ENCODE measurements around the gene NXPH4. TPM values are rescaled to one million over a fixed set of nuclear protein-coding genes. Genes with fewer than 3 reads are reported as not detected.

NXPH4 gene
- polyA plus RNA-seq, 1 donor = 4.2 TPM

DNA sequence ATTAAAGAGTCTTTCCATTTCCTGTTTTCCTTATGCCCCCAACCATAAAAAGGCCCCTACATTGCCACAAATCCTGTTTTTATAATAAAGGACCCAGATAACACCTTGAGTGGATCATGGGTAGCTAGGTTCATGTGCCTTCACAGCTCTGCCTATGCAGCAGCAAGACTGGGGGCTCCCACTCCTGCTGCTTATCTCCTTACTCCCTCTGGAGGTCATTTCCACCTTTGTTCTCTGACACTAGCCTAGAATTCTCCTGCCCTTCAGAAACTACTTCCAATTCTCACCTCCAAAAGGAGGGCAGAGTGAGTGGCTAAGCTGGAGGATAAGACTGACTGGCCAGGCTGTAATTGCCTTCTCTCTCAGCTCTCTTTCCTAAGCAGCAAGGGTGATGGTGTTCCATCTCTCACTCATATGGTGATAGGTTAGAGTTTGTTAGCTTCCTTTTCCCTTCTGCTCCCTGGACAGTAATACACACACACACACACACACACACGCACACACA lies 54.4 kb downstream of the NXPH4 start:
- no peak for DNase-seq

DNA sequence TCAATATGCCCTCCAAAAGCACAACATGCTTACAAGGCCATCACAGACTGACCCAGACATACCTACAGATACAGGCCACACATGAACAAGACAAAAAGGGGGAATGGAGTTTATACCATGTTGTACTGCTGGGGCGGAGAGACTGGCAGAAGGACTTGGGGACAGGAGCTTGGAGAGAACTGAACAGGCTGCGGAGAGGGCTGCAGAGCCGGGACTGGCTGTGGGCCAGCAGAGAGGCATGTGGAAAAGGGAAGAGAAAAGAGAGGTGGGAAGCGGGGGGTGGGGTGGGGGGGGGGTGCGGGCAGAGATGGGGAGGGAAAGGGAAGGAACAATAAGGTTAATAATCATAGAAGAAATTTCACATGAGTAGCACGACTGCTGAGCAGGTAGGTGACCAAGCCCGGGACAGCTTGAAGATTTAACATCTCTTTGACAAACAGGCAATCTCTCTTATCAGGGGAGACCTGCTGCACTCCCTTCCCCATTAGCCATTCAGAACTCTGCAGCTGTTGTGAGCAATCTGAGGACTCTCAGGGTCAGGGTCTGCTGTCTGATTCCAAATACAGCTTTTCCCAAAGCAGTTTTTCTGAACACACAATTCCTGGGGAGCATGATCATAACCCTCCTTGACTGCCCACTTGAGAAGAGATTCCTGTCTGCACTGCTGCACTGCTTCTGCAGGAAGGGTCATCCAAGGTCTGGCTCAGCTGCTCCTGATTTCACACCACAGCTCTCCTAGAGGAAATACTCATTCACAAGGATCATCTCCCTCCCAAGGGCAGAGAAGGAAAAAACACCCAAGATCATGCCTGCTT lies 56.0 kb downstream of the NXPH4 start:
- no peak for DNase-seq

DNA sequence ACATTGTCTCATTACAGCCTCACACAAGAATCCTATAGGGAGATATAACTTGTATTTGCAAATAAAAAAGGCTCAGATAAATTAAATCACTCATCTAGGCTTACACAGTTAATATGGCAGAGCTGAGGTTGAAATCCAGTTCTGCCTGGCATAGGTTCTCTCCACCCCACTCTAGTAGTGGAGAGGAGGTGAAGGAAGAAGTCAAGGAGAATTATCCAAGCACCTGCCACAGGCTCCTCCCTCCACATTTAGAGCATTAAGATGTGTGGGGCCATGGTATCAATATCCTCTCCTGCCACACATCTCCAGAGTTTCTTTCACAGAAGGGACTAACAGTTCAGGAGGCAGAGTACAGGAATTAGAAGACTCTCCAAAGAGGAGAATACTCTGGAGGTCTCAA lies 56.9 kb downstream of the NXPH4 start:
- no peak for DNase-seq

Other genes with a start within 250 kb of the NXPH4 start
- 13.4 TPM for gene ZBTB39, start 210.2 kb upstream of the NXPH4 start, polyA plus RNA-seq (ENCODE audit: insufficient read length)
- 0.80 TPM for gene TAC3, start 200.3 kb upstream of the NXPH4 start, polyA plus RNA-seq (ENCODE audit: insufficient read length)
- gene MYO1A, start 166.7 kb upstream of the NXPH4 start, polyA plus RNA-seq (ENCODE audit: insufficient read length) = 0.50 TPM
- gene NEMP1, start 138.0 kb upstream of the NXPH4 start, polyA plus RNA-seq (ENCODE audit: insufficient read length) = 37.8 TPM
- 40.8 TPM for gene NAB2, start 127.7 kb upstream of the NXPH4 start, polyA plus RNA-seq (ENCODE audit: insufficient read length)
- 127 TPM for gene STAT6, start 105.4 kb upstream of the NXPH4 start, polyA plus RNA-seq (ENCODE audit: insufficient read length)
- gene LRP1, start 88.3 kb upstream of the NXPH4 start, polyA plus RNA-seq (ENCODE audit: insufficient read length) = 64.5 TPM
- not detected for gene LRP1-AS, start 69.2 kb upstream of the NXPH4 start, polyA plus RNA-seq (ENCODE audit: insufficient read length)
- 71.6 TPM for gene SHMT2, start 12.9 kb downstream of the NXPH4 start, polyA plus RNA-seq (ENCODE audit: insufficient read length)
- 9.2 TPM for gene STAC3, start 34.4 kb downstream of the NXPH4 start, polyA plus RNA-seq (ENCODE audit: insufficient read length)
- gene R3HDM2, start 214.2 kb downstream of the NXPH4 start, polyA plus RNA-seq (ENCODE audit: insufficient read length) = 117 TPM
- gene INHBC, start 218.0 kb downstream of the NXPH4 start, polyA plus RNA-seq (ENCODE audit: insufficient read length) = 0.27 TPM
- gene INHBE, start 238.5 kb downstream of the NXPH4 start, polyA plus RNA-seq (ENCODE audit: insufficient read length) = 0.95 TPM
- 23.9 TPM for gene GLI1, start 243.0 kb downstream of the NXPH4 start, polyA plus RNA-seq (ENCODE audit: insufficient read length)

Data from left kidney (tissue), 2 donors.